HL-60 (cell line): Measurements from ENCODE around the gene ARF1.

Experiments
- POLR2AphosphoS5 ChIP-seq: IDR thresholded peaks from 2 replicates; pipeline ENCODE4 v1.6.1; 2012; ENCODE audit warnings: low read depth
- SPI1 ChIP-seq: IDR thresholded peaks from 2 replicates; pipeline ENCODE4 v1.6.1; 2012; ENCODE audit warnings: low read depth, mild to moderate bottlenecking, borderline replicate concordance
- TF ChIP-seq, protein P1 (sequence below): IDR thresholded peaks from one replicate; pipeline ENCODE4 v1.5.1; 2011; ENCODE audit warnings: low read length, control low read depth, inconsistent platforms; ENCODE audit not compliant: insufficient read depth
- TF ChIP-seq, protein P2 (sequence below): IDR thresholded peaks from 2 replicates; pipeline ENCODE4 v1.6.1; 2012; ENCODE audit warnings: low read depth; ENCODE audit not compliant: insufficient replicate concordance

DNA sequence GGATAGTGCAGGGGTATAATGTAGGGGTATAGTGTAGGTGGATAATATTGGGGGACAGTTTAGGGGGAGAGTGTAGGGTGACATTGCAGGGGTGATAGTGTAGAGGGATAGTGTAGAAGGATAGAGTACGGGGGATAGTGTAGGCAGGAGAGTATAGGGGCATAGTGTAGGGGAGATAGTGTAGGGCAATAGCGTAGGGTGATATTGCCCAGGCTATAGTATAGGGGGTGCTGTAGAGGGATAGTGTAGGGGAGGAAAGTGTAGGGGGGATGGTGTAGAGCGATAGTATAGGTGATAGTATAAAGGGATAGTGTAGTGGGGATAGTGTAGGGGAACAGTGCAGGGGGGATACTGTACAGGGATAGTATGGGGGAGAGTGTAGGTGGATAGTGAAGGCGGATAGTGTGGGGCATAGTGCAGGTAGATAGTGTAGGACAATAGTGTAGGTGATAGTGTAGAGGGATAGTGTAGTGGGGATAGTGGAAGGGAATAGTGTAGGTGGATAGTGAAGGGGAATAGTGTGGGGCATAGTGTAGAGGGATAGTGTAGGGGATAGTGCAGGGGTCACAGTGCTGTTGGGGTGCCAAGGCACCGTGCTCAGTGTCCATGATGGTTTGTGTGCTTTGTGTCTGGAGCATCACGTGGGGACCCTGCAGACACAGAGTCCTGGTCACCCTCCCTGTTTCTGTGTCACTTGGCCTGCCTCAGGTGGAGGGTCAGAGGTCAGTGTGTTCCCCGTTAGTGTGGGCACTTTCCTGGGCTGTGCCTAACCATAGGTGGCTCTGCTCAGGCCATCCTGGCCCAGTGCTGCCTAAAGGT is 10.5 kb upstream of the ARF1 start:
- TF ChIP-seq, protein P1, sequence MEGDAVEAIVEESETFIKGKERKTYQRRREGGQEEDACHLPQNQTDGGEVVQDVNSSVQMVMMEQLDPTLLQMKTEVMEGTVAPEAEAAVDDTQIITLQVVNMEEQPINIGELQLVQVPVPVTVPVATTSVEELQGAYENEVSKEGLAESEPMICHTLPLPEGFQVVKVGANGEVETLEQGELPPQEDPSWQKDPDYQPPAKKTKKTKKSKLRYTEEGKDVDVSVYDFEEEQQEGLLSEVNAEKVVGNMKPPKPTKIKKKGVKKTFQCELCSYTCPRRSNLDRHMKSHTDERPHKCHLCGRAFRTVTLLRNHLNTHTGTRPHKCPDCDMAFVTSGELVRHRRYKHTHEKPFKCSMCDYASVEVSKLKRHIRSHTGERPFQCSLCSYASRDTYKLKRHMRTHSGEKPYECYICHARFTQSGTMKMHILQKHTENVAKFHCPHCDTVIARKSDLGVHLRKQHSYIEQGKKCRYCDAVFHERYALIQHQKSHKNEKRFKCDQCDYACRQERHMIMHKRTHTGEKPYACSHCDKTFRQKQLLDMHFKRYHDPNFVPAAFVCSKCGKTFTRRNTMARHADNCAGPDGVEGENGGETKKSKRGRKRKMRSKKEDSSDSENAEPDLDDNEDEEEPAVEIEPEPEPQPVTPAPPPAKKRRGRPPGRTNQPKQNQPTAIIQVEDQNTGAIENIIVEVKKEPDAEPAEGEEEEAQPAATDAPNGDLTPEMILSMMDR: no peak
- no peak for TF ChIP-seq POLR2AphosphoS5
- TF ChIP-seq, protein P2, sequence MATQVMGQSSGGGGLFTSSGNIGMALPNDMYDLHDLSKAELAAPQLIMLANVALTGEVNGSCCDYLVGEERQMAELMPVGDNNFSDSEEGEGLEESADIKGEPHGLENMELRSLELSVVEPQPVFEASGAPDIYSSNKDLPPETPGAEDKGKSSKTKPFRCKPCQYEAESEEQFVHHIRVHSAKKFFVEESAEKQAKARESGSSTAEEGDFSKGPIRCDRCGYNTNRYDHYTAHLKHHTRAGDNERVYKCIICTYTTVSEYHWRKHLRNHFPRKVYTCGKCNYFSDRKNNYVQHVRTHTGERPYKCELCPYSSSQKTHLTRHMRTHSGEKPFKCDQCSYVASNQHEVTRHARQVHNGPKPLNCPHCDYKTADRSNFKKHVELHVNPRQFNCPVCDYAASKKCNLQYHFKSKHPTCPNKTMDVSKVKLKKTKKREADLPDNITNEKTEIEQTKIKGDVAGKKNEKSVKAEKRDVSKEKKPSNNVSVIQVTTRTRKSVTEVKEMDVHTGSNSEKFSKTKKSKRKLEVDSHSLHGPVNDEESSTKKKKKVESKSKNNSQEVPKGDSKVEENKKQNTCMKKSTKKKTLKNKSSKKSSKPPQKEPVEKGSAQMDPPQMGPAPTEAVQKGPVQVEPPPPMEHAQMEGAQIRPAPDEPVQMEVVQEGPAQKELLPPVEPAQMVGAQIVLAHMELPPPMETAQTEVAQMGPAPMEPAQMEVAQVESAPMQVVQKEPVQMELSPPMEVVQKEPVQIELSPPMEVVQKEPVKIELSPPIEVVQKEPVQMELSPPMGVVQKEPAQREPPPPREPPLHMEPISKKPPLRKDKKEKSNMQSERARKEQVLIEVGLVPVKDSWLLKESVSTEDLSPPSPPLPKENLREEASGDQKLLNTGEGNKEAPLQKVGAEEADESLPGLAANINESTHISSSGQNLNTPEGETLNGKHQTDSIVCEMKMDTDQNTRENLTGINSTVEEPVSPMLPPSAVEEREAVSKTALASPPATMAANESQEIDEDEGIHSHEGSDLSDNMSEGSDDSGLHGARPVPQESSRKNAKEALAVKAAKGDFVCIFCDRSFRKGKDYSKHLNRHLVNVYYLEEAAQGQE: no peak
- TF ChIP-seq SPI1: no peak
